ENCODE data around the gene PHF12. TPM values are rescaled to one million over a fixed set of nuclear protein-coding genes. Genes with fewer than 3 reads are reported as not detected.

The PHF12 gene
- total RNA-seq, 3 donors from 2014 or later (not counting 1 experiment from before 2014, with no cell fraction given): 163 to 177 (median 171) TPM

GRCh38 chr17:28950752-28951427, 428 bp downstream of the PHF12 start:
- DNase-seq (no peak), ATAC-seq (no peak)
- Histone ChIP-seq H3K27me3 (ENCODE audit: control insufficient read depth, insufficient read depth, low read length) (no peaks in the 10 kb centered on the region), H3K4me3 (ENCODE audit: low read length) (peak overlapping the region; percentile 76), H3K27ac (ENCODE audit: low read length) (peak overlapping the region; percentile 92), H3K36me3 (ENCODE audit: control insufficient read depth, insufficient read depth, low read length) (no peaks in the 10 kb centered on the region), H3K4me1 (ENCODE audit: control insufficient read depth, insufficient read depth, low read length) (peaks cover 35% of the 10 kb centered on the region), H3K9me3 (ENCODE audit: control insufficient read depth, insufficient read depth, low read length) (no peaks in the 10 kb centered on the region)
- Mint-ChIP-seq H3K36me3 (no peaks in the 10 kb centered on the region), H3K4me1 (peaks cover 25 to 30% of the 10 kb centered on the region in 2 donors), H3K27me3 (ENCODE audit: low read depth in 2 of 2) (no peaks in the 10 kb centered on the region), H3K27ac (no peak overlapping the region), H3K4me3 (peak overlapping the region; percentile 95), H3K9me3 (no peaks in the 10 kb centered on the region)
- WGBS (ENCODE audit: insufficient coverage): under 1% methylated on average over 38 of the region's 51 CpGs
- intact Hi-C loops (cut with micrococcal nuclease): loop anchor here (1.0 to 5.0 kb wide), 2 partner anchors 166 to 232 kb away; partner anchors contain the start of gene RPL23A
- no peak for TF ChIP-seq CTCF (IDR thresholded peaks at IDR 0.05)

GRCh38 chr17:28950017-28950751, 1.1 kb downstream of the PHF12 start:
- no peaks in the 10 kb centered on the region for H3K36me3 Mint-ChIP-seq

GRCh38 chr17:28949185-28950016, 1.9 kb downstream of the PHF12 start:
- no peaks in the 10 kb centered on the region for H3K27me3 ChIP-seq (ENCODE audit: control insufficient read depth, insufficient read depth, low read length)
- no peak overlapping the region for H3K27ac Mint-ChIP-seq

More at GRCh38 chr17:28950017-28950751, 1.1 kb downstream of the PHF12 start:
- Mint-ChIP-seq H3K27ac (no peak overlapping the region), H3K9me3 (no peaks in the 10 kb centered on the region), H3K4me3 (peak overlapping the region; percentile 95), H3K4me1 (peaks cover 29 to 37% of the 10 kb centered on the region in 2 donors), H3K27me3 (ENCODE audit: low read depth in 2 of 2) (no peaks in the 10 kb centered on the region)
- Histone ChIP-seq H3K9me3 (ENCODE audit: control insufficient read depth, insufficient read depth, low read length) (no peaks in the 10 kb centered on the region), H3K27ac (ENCODE audit: low read length) (peak overlapping the region; percentile 92), H3K4me1 (ENCODE audit: control insufficient read depth, insufficient read depth, low read length) (peaks cover 42% of the 10 kb centered on the region), H3K4me3 (ENCODE audit: low read length) (peak overlapping the region; percentile 76), H3K36me3 (ENCODE audit: control insufficient read depth, insufficient read depth, low read length) (no peaks in the 10 kb centered on the region), H3K27me3 (ENCODE audit: control insufficient read depth, insufficient read depth, low read length) (no peaks in the 10 kb centered on the region)
- intact Hi-C loops (cut with micrococcal nuclease): loop anchor here (5.0 kb wide), 1 partner anchor 167 kb away; no protein-coding TSS in a partner anchor
- DNase-seq (peak; percentile 62 to 76), ATAC-seq (peak in 1 of 3 donors; percentile 3)
- under 1% methylated on average over 43 of the region's 43 CpGs for WGBS (ENCODE audit: insufficient coverage)
- TF ChIP-seq CTCF (IDR thresholded peaks at IDR 0.05): no peak

More at GRCh38 chr17:28949185-28950016, 1.9 kb downstream of the PHF12 start:
- H3K27me3 Mint-ChIP-seq (ENCODE audit: low read depth in 2 of 2): no peaks in the 10 kb centered on the region
- peak overlapping the region; percentile 76 for H3K4me3 ChIP-seq (ENCODE audit: low read length)
- H3K4me1 ChIP-seq (ENCODE audit: control insufficient read depth, insufficient read depth, low read length): peaks cover 48% of the 10 kb centered on the region
- DNase-seq (peak; percentile 63 to 69), ATAC-seq (no peak)
- no peak for TF ChIP-seq CTCF (IDR thresholded peaks at IDR 0.05)
- intact Hi-C loops (cut with micrococcal nuclease): loop anchor here (1.0 to 5.0 kb wide), 2 partner anchors 23 to 168 kb away; no protein-coding TSS in a partner anchor
- peaks cover 37 to 45% of the 10 kb centered on the region in 2 donors for H3K4me1 Mint-ChIP-seq
- H3K9me3 ChIP-seq (ENCODE audit: control insufficient read depth, insufficient read depth, low read length): no peaks in the 10 kb centered on the region
- no peaks in the 10 kb centered on the region for H3K36me3 ChIP-seq (ENCODE audit: control insufficient read depth, insufficient read depth, low read length)
- H3K4me3 Mint-ChIP-seq: peak overlapping the region; percentile 95
- under 1% methylated on average over 61 of the region's 61 CpGs for WGBS (ENCODE audit: insufficient coverage)
- no peaks in the 10 kb centered on the region for H3K36me3 Mint-ChIP-seq
- H3K27ac ChIP-seq (ENCODE audit: low read length): peak overlapping the region; percentile 92
- no peaks in the 10 kb centered on the region for H3K9me3 Mint-ChIP-seq

Measured in natural killer cell (primary cell).